Prostate gland (tissue), 2 donors: ENCODE measurements around the gene MAFF.

ENCODE experiments used
- POLR2A ChIP-seq: fragments of 450-650 bp; IDR thresholded peaks from one replicate; pipeline ENCODE4 v1.6.1; 2016; ENCODE audit warnings: antibody characterized with exemption, mild to moderate bottlenecking
- POLR2AphosphoS5 ChIP-seq: sonication (generic); formaldehyde crosslinking; IDR thresholded peaks from one replicate; pipeline ENCODE4 v1.6.1; 2017; ENCODE audit warnings: antibody characterized with exemption
- TF ChIP-seq, protein P1 (sequence below), 4 experiments: fragments of 200-600 bp in 2 of 4; fragments of 450-650 bp in 2 of 4; sonication (generic) in 2 of 4; IDR thresholded peaks; 1 replicate in 3 of 4; 2 replicates in 1 of 4; pipeline ENCODE4 v1.5.1; 2016 to 2019; ENCODE audit warnings: antibody characterized with exemption in 4 of 4, mild to moderate bottlenecking in 2 of 4, moderate library complexity in 2 of 4

DNA sequence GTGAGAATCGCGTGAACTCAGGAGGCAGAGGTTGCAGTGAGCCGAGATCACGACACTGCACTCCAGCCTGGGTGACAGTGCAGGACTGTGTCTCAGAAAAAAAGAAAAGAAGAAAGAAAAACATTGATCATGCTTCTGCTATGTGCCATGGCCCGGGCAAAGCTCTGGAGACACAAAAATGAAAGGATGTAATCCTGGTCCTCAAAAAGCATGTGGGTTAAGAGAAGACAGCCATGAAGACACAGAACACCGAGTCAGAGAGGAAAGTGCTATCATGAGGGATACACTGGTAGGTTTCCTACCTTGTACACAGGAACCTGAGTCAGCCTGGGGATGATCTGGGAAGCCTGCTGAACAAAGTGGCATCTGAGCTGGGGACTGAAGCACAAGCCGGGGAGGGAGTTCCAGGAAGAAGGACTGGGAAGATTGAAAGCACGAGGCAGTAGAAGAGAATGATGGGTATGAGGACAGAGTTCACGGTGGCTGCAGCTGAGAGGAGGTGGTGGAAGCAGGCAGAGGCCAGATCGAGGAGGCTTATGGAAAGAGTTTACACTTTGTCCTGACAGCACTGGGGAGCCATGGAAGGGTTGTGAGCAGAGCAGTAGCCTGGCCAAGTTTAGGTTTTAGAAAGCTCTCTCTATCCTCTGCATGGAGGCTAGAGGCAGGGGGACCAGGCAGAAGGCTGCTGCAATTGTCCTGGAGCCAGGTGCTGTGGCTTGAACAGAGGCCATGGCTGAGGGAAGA lies 9.9 kb upstream of the MAFF start:
- TF ChIP-seq, protein P1, sequence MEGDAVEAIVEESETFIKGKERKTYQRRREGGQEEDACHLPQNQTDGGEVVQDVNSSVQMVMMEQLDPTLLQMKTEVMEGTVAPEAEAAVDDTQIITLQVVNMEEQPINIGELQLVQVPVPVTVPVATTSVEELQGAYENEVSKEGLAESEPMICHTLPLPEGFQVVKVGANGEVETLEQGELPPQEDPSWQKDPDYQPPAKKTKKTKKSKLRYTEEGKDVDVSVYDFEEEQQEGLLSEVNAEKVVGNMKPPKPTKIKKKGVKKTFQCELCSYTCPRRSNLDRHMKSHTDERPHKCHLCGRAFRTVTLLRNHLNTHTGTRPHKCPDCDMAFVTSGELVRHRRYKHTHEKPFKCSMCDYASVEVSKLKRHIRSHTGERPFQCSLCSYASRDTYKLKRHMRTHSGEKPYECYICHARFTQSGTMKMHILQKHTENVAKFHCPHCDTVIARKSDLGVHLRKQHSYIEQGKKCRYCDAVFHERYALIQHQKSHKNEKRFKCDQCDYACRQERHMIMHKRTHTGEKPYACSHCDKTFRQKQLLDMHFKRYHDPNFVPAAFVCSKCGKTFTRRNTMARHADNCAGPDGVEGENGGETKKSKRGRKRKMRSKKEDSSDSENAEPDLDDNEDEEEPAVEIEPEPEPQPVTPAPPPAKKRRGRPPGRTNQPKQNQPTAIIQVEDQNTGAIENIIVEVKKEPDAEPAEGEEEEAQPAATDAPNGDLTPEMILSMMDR (IDR thresholded peaks at IDR 0.05): no peak
- TF ChIP-seq POLR2AphosphoS5 (no peak), POLR2A (no peak)
